Lower leg skin (tissue), 4 donors: ENCODE results near the gene PAXIP1. TPM values are rescaled to one million over a fixed set of nuclear protein-coding genes. Genes with fewer than 3 reads are reported as not detected.

Source experiments
- DNase-seq, 2 donors: peaks; one replicate each; pipeline ENCODE4 v3.0.0-alpha.2; 2019; ENCODE audit warnings: low spot score in 2 of 2
- H3K4me3 ChIP-seq: fragments of 200-600 bp; sonication (generic); 2 replicates; pipeline ENCODE4 v1.5.1; 2017; ENCODE audit warnings: mild to moderate bottlenecking, low read depth; ENCODE audit not compliant: poor library complexity, severe bottlenecking
- POLR2A ChIP-seq, 2 donors: fragments of 450-650 bp; IDR thresholded peaks; one replicate each; pipeline ENCODE4 v1.6.1; 2016 to 2017; ENCODE audit warnings: antibody characterized with exemption in 2 of 2, mild to moderate bottlenecking in 1 of 2, moderate library complexity in 1 of 2
- WGBS, 2 donors: methylation state at CpG; one replicate each; pipeline ENCODE4 v1.1.5; 2018; 5-methylcytosine and 5-hydroxymethylcytosine counted together
- intact Hi-C: fragments of 100-400 bp; cut with DNase I; formaldehyde crosslinking; loops from one replicate; pipeline ENCODE4 v1.15.0; 2023; ENCODE audit warnings: low total_unique reads
- total RNA-seq, 4 donors: library from RNA; depleted of rRNA; stranded (reverse); fragments of >200 nt; gene quantifications; one replicate each; pipeline ENCODE4 v1.1.0, GENCODE V29; 2016
- TF ChIP-seq, protein P1 (sequence below), 3 donors: fragments of 450-650 bp; IDR thresholded peaks; one replicate each; pipeline ENCODE4 v1.5.1; 2016; ENCODE audit warnings: antibody characterized with exemption in 3 of 3, mild to moderate bottlenecking in 3 of 3, moderate library complexity in 2 of 3

PAXIP1 gene
- total RNA-seq, 4 donors from 2014 or later: 10.0 to 14.1 (median 11.4) TPM

- no peak for DNase-seq
- intact Hi-C loops: no loop called here
- 65 to 84% methylated on average over 10 to 11 of the region's 11 CpGs for WGBS, 2 donors
- no peak overlapping the region for H3K4me3 ChIP-seq
- TF ChIP-seq, protein P1, sequence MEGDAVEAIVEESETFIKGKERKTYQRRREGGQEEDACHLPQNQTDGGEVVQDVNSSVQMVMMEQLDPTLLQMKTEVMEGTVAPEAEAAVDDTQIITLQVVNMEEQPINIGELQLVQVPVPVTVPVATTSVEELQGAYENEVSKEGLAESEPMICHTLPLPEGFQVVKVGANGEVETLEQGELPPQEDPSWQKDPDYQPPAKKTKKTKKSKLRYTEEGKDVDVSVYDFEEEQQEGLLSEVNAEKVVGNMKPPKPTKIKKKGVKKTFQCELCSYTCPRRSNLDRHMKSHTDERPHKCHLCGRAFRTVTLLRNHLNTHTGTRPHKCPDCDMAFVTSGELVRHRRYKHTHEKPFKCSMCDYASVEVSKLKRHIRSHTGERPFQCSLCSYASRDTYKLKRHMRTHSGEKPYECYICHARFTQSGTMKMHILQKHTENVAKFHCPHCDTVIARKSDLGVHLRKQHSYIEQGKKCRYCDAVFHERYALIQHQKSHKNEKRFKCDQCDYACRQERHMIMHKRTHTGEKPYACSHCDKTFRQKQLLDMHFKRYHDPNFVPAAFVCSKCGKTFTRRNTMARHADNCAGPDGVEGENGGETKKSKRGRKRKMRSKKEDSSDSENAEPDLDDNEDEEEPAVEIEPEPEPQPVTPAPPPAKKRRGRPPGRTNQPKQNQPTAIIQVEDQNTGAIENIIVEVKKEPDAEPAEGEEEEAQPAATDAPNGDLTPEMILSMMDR (IDR thresholded peaks at IDR 0.05): no peak
- TF ChIP-seq POLR2A (IDR thresholded peaks at IDR 0.05): no peak
Measured at GRCh38 chr7:154896076-154896475, 106.8 kb downstream of the PAXIP1 start.

Other genes with a start within 250 kb of the PAXIP1 start
- gene HTR5A, start 67.2 kb upstream of the PAXIP1 start, total RNA-seq: not detected